Upper lobe of right lung (tissue), 1 donor: Measurements from ENCODE around the gene LGALS16. TPM values are rescaled to one million over a fixed set of nuclear protein-coding genes. Genes with fewer than 3 reads are reported as not detected.
"Not testable (repeated sequence)": the region's sequence is repeated elsewhere in the genome, so short reads cannot be mapped to it uniquely, and the experiment has no call there.

Experiments used
- ATAC-seq: fragments of 200-7000 bp; cut with Tn5 transposase; one replicate; pipeline ENCODE4 v1.9.1; 2020; ENCODE audit warnings: mild to moderate bottlenecking, moderate library complexity
- DNase-seq: peaks from one replicate; pipeline ENCODE4 v3.0.0-alpha.2; 2020
- H3K27ac ChIP-seq: fragments of 200-600 bp; one replicate; pipeline ENCODE4 v1.8.0; 2022
- H3K27me3 ChIP-seq: fragments of 200-600 bp; one replicate; pipeline ENCODE4 v1.8.0; 2022; ENCODE audit warnings: mild to moderate bottlenecking
- H3K36me3 ChIP-seq: fragments of 200-600 bp; one replicate; pipeline ENCODE4 v1.8.0; 2022
- H3K4me1 ChIP-seq: fragments of 200-600 bp; one replicate; pipeline ENCODE4 v1.8.0; 2022
- H3K4me3 ChIP-seq: fragments of 200-600 bp; one replicate; pipeline ENCODE4 v1.8.0; 2022; ENCODE audit warnings: mild to moderate bottlenecking
- H3K9me3 ChIP-seq: fragments of 200-600 bp; one replicate; pipeline ENCODE4 v1.8.0; 2022
- CTCF ChIP-seq: fragments of 200-600 bp; IDR thresholded peaks from one replicate; pipeline ENCODE4 v1.8.0; 2022; ENCODE audit warnings: antibody characterized with exemption
- intact Hi-C: fragments of 100-400 bp; cut with DNase I; formaldehyde crosslinking; loops from one replicate; pipeline ENCODE4 v1.11.0; 2022
- total RNA-seq: library from RNA; stranded (reverse); fragmentation: NEBNext Ultra II Directional; extraction: Animal tissue kit (Norgen Biotek cat#: 25700); gene quantifications from one replicate; pipeline ENCODE4 v1.2.1, GENCODE V29; 2021
- donor health status: DM: no; HTN: yes; CAD: no; lungs with severe emphysema.

The LGALS16 gene
- total RNA-seq, 1 donor from 2014 or later = not detected

- DNase-seq (no peak), ATAC-seq (no peak)
- no peaks in the 10 kb centered on the region for H3K9me3 ChIP-seq
- no peaks in the 10 kb centered on the region for H3K27me3 ChIP-seq
- H3K36me3 ChIP-seq = no peaks in the 10 kb centered on the region
- TF ChIP-seq CTCF = no peak
- no peaks in the 10 kb centered on the region for H3K4me1 ChIP-seq
- no peak overlapping the region for H3K4me3 ChIP-seq
- H3K27ac ChIP-seq = no peak overlapping the region
- intact Hi-C loops = no loop called here
Observed at GRCh38 chr19:39647918-39648317, 7.8 kb upstream of the LGALS16 start.

GRCh38 chr19:39659791-39660190, 4.1 kb downstream of the LGALS16 start:
- no peak for TF ChIP-seq CTCF
- Histone ChIP-seq H3K9me3 (no peaks in the 10 kb centered on the region), H3K36me3 (no peaks in the 10 kb centered on the region), H3K4me3 (no peak overlapping the region), H3K27ac (no peak overlapping the region), H3K4me1 (no peaks in the 10 kb centered on the region), H3K27me3 (no peaks in the 10 kb centered on the region)
- no peak for ATAC-seq
- no peak for DNase-seq
- intact Hi-C loops = no loop called here

GRCh38 chr19:39660661-39661060, 4.9 kb downstream of the LGALS16 start:
- no peaks in the 10 kb centered on the region for H3K27me3 ChIP-seq
- no peaks in the 10 kb centered on the region for H3K4me1 ChIP-seq
- H3K36me3 ChIP-seq = no peaks in the 10 kb centered on the region
- no peak for TF ChIP-seq CTCF
- no peaks in the 10 kb centered on the region for H3K9me3 ChIP-seq
- ATAC-seq (no peak), DNase-seq (no peak)
- intact Hi-C loops = no loop called here
- H3K27ac ChIP-seq = no peak overlapping the region
- H3K4me3 ChIP-seq = no peak overlapping the region

GRCh38 chr19:39661565-39661964, 5.9 kb downstream of the LGALS16 start:
- Histone ChIP-seq H3K4me3 (no peak overlapping the region), H3K4me1 (no peaks in the 10 kb centered on the region), H3K27ac (no peak overlapping the region), H3K36me3 (no peaks in the 10 kb centered on the region), H3K9me3 (no peaks in the 10 kb centered on the region), H3K27me3 (no peaks in the 10 kb centered on the region)
- ATAC-seq = no peak
- intact Hi-C loops = no loop called here
- no peak for DNase-seq
- TF ChIP-seq CTCF = no peak

GRCh38 chr19:39669860-39670259, 14.1 kb downstream of the LGALS16 start:
- H3K27me3 ChIP-seq, DNase-seq, H3K9me3 ChIP-seq, H3K36me3 ChIP-seq, H3K4me3 ChIP-seq, H3K27ac ChIP-seq, ATAC-seq, H3K4me1 ChIP-seq: not testable (repeated sequence)
- intact Hi-C loops = loop anchor here (10.0 kb wide), 1 partner anchor 115 kb away; no protein-coding TSS in a partner anchor

GRCh38 chr19:39670998-39671397, 15.3 kb downstream of the LGALS16 start:
- no peak for TF ChIP-seq CTCF
- Histone ChIP-seq H3K36me3 (no peaks in the 10 kb centered on the region), H3K27ac (no peak overlapping the region), H3K27me3 (no peaks in the 10 kb centered on the region), H3K4me1 (no peaks in the 10 kb centered on the region), H3K9me3 (no peaks in the 10 kb centered on the region), H3K4me3 (no peak overlapping the region)
- DNase-seq = no peak
- intact Hi-C loops = loop anchor here (10.0 kb wide), 1 partner anchor 116 kb away; no protein-coding TSS in a partner anchor
- ATAC-seq = no peak
